ENCODE data around the gene GAS7. TPM values are rescaled to one million over a fixed set of nuclear protein-coding genes. Genes with fewer than 3 reads are reported as not detected.

GAS7 gene
- total RNA-seq (2022; extraction: Qiagen RNA extraction), result 0.25 to 0.57 TPM (median 0.38 TPM) in 5 replicates

GRCh38 chr17:10198509-10199249 lies at the start of gene GAS7:
Gene GAS7 (minus strand): TSS chr17:10198606.

GRCh38 chr17:9905078-9905415 lies 293.4 kb downstream of the GAS7 start, which contains the start of gene RCVRN:
Gene RCVRN (minus strand): TSS chr17:9905271. CDS start chr17:9905180, 91 bp downstream.

Other genes starting within 250 kb of the GAS7 start
- gene MYH13, start 174.4 kb upstream of the GAS7 start, total RNA-seq (2022; extraction: Qiagen RNA extraction), result not detected in 5 replicates
- not detected in 5 replicates for gene MYH8, start 223.3 kb upstream of the GAS7 start, total RNA-seq (2022; extraction: Qiagen RNA extraction)

Data from A549 treated with Mapracorat at 1 μM for 4 hours (cell line).